Neutrophil (primary cell): Measurements from ENCODE around the gene C1orf21.

Experiments used
- H3K27ac ChIP-seq: fragments of 200-600 bp; sonication (generic); 2 replicates; pipeline ENCODE4 v1.5.1; 2016; ENCODE audit warnings: mild to moderate bottlenecking, moderate library complexity
- H3K27me3 ChIP-seq: fragments of 200-600 bp; sonication (generic); 2 replicates; pipeline ENCODE4 v1.6.0; 2016; ENCODE audit warnings: mild to moderate bottlenecking
- H3K36me3 ChIP-seq: fragments of 200-600 bp; sonication (generic); 2 replicates; pipeline ENCODE4 v1.5.1; 2017
- H3K4me1 ChIP-seq, 2 experiments: fragments of 200-600 bp in 1 of 2; sonication (generic) in 1 of 2; 1 replicate in 1 of 2; 2 replicates in 1 of 2; pipeline versions ENCODE4 v1.5.1 to v1.6.1; 2013 to 2016; ENCODE audit warnings: low read depth in 1 of 2, low read length in 1 of 2, mild to moderate bottlenecking in 1 of 2, moderate library complexity in 1 of 2; ENCODE audit not compliant: control insufficient read depth in 1 of 2, insufficient read depth in 1 of 2
- H3K4me3 ChIP-seq, 2 experiments: fragments of 200-600 bp in 1 of 2; sonication (generic) in 1 of 2; 1 replicate in 1 of 2; 2 replicates in 1 of 2; pipeline ENCODE4 v1.5.1; 2013 to 2016; ENCODE audit warnings: low read depth in 1 of 2, low read length in 1 of 2, mild to moderate bottlenecking in 1 of 2, moderate library complexity in 1 of 2
- H3K9me3 ChIP-seq: fragments of 200-600 bp; sonication (generic); 2 replicates; pipeline ENCODE4 v1.5.1; 2016
- CTCF ChIP-seq: fragments of 200-600 bp; sonication (generic); IDR thresholded peaks from 2 replicates; pipeline ENCODE4 v1.5.1; 2016; ENCODE audit warnings: antibody characterized with exemption

C1orf21 gene

GRCh38 chr1:184449916-184450315 lies 63.1 kb downstream of the C1orf21 start:
- Histone ChIP-seq H3K4me3 (no peak overlapping the region), H3K4me1 (no peaks in the 10 kb centered on the region), H3K9me3 (no peaks in the 10 kb centered on the region), H3K27me3 (no peaks in the 10 kb centered on the region), H3K36me3 (no peaks in the 10 kb centered on the region), H3K27ac (no peak overlapping the region)
- TF ChIP-seq CTCF, result no peak

- Histone ChIP-seq H3K36me3 (no peaks in the 10 kb centered on the region), H3K4me3 (no peak overlapping the region), H3K27me3 (no peaks in the 10 kb centered on the region), H3K27ac (no peak overlapping the region), H3K9me3 (no peaks in the 10 kb centered on the region), H3K4me1 (no peaks in the 10 kb centered on the region)
- no peak for TF ChIP-seq CTCF
These were observed 69.0 kb downstream of the C1orf21 start for GRCh38 chr1:184455786-184456185.

DNA sequence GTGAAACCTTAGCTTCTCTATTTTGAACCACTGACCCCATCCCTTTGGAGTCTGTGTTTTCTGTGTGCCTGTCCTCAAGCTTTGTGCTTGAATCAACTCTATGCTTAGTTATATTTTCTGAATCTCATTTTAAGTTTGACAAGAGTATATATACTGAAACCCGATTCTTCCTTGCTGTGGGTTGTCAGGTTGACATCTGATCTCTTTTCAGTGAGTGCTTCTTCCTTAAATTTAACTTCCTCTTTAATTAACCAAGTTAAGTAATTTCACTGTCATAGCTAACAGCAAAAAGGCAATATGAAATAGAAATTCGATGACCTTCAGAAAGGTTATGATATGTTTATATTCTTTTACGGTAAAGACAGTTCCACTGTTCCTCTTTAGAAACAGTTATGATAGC lies 69.4 kb downstream of the C1orf21 start:
- no peak for TF ChIP-seq CTCF
- Histone ChIP-seq H3K36me3 (no peaks in the 10 kb centered on the region), H3K9me3 (no peaks in the 10 kb centered on the region), H3K4me1 (no peaks in the 10 kb centered on the region), H3K4me3 (no peak overlapping the region), H3K27ac (no peak overlapping the region), H3K27me3 (no peaks in the 10 kb centered on the region)

- H3K4me1 ChIP-seq, result no peaks in the 10 kb centered on the region
These were observed 70.7 kb downstream of the C1orf21 start for GRCh38 chr1:184457500-184457899.

DNA sequence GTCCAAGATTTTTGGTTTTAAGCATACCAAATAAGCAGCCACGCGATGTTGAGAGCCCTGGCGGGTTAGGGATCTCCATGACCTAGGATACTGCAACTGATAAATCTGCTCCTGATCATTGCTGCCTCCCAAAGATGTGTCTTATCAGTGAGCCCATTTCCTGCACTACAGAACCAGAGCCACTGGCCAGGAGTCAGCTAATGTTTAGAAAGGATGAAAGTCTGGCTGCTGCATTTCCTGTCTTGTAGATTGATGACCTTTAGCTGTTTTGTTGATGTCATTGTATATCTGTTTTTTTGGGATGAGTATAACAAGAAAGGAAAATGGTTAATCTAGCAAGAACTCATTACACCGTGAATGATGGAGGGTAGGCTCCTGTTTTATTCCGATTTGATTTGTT lies 74.5 kb downstream of the C1orf21 start:
- no peak for TF ChIP-seq CTCF
- Histone ChIP-seq H3K36me3 (no peaks in the 10 kb centered on the region), H3K9me3 (no peaks in the 10 kb centered on the region), H3K27me3 (no peaks in the 10 kb centered on the region), H3K4me3 (no peak overlapping the region), H3K4me1 (no peaks in the 10 kb centered on the region), H3K27ac (no peak overlapping the region)

More at GRCh38 chr1:184457500-184457899, 70.7 kb downstream of the C1orf21 start:
- Histone ChIP-seq H3K4me3 (no peak overlapping the region), H3K9me3 (no peaks in the 10 kb centered on the region), H3K27ac (no peak overlapping the region), H3K36me3 (no peaks in the 10 kb centered on the region), H3K27me3 (no peaks in the 10 kb centered on the region)
- TF ChIP-seq CTCF, result no peak

GRCh38 chr1:184462155-184462554 lies 75.3 kb downstream of the C1orf21 start:
- H3K9me3 ChIP-seq, result no peaks in the 10 kb centered on the region
- H3K27me3 ChIP-seq, result no peaks in the 10 kb centered on the region
- no peaks in the 10 kb centered on the region for H3K36me3 ChIP-seq

More at GRCh38 chr1:184462155-184462554, 75.3 kb downstream of the C1orf21 start:
- Histone ChIP-seq H3K27ac (no peak overlapping the region), H3K4me1 (no peaks in the 10 kb centered on the region), H3K4me3 (no peak overlapping the region)
- no peak for TF ChIP-seq CTCF
